Stomach (tissue), 4 donors: ENCODE results near the gene PTK6.

Experiments used
- EP300 ChIP-seq: sonication (generic); formaldehyde crosslinking; IDR thresholded peaks from one replicate; pipeline ENCODE4 v1.6.1; 2017; ENCODE audit warnings: antibody characterized with exemption
- POLR2AphosphoS5 ChIP-seq, 3 donors: sonication (generic); formaldehyde crosslinking; IDR thresholded peaks; one replicate each; pipeline ENCODE4 v1.6.1; 2016; ENCODE audit warnings: antibody characterized with exemption in 3 of 3
- TF ChIP-seq, protein P1 (sequence below), 7 experiments: fragments of 450-650 bp in 4 of 7; fragments of 200-600 bp in 3 of 7; sonication (generic) in 3 of 7; IDR thresholded peaks; one replicate each; pipeline ENCODE4 v1.5.1; 2016 to 2019; ENCODE audit warnings: antibody characterized with exemption in 7 of 7, control low read depth in 2 of 7, mild to moderate bottlenecking in 1 of 7

DNA sequence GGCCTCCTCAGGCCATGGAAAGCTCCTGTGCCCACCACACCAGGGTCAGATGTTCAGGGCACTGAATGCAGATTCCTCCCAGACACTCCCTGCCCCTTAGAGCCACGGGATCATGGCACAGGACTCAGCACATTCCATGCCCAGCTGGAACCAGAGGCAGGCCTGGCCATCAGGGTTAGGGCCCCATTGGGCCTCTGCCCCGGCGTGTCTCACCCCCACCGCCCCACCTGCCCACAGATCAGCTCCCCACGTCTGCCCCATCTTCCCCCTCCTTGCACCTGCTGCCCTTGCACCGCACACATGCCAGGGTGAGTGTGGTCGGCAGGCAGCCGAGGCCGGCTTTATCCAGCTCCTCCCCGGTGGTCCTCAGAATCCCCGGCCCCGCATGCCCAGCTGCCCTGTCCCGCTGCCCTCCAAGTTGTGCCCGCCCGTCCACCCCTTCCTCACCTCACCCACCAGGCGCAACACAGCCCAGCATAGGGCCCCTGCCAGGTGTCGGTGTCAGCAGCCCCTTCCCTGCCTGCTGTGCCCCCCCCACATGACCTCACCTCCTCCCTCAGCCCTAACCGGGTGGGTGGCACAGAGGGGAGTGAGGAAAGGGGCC is 12.6 kb upstream of the PTK6 start:
- TF ChIP-seq, protein P1, sequence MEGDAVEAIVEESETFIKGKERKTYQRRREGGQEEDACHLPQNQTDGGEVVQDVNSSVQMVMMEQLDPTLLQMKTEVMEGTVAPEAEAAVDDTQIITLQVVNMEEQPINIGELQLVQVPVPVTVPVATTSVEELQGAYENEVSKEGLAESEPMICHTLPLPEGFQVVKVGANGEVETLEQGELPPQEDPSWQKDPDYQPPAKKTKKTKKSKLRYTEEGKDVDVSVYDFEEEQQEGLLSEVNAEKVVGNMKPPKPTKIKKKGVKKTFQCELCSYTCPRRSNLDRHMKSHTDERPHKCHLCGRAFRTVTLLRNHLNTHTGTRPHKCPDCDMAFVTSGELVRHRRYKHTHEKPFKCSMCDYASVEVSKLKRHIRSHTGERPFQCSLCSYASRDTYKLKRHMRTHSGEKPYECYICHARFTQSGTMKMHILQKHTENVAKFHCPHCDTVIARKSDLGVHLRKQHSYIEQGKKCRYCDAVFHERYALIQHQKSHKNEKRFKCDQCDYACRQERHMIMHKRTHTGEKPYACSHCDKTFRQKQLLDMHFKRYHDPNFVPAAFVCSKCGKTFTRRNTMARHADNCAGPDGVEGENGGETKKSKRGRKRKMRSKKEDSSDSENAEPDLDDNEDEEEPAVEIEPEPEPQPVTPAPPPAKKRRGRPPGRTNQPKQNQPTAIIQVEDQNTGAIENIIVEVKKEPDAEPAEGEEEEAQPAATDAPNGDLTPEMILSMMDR (IDR thresholded peaks at IDR 0.05) = no peak
- TF ChIP-seq POLR2AphosphoS5 (IDR thresholded peaks at IDR 0.05) (no peak), EP300 (no peak)
